ENCODE results near the gene EFNA2. TPM values are rescaled to one million over a fixed set of nuclear protein-coding genes. Genes with fewer than 3 reads are reported as not detected.
A peak's percentile ranks its signal among the peaks of the same experiment; 100 is the strongest.
"Not testable (repeated sequence)": the region's sequence is repeated elsewhere in the genome, so short reads cannot be mapped to it uniquely, and the experiment has no call there.

EFNA2 gene
- total RNA-seq, 1 experiment from 2014 or later = 11.4 TPM

- DNase-seq (ENCODE audit: low spot score) (no peak), ATAC-seq (peak; percentile 34)
- Mint-ChIP-seq H3K27ac (no peak overlapping the region), H3K4me1 (no peaks in the 10 kb centered on the region), H3K9me3 (no peaks in the 10 kb centered on the region), H3K36me3 (no peaks in the 10 kb centered on the region), H3K27me3 (ENCODE audit: low read depth) (no peaks in the 10 kb centered on the region), H3K4me3 (no peak overlapping the region)
- TF ChIP-seq, protein P1, sequence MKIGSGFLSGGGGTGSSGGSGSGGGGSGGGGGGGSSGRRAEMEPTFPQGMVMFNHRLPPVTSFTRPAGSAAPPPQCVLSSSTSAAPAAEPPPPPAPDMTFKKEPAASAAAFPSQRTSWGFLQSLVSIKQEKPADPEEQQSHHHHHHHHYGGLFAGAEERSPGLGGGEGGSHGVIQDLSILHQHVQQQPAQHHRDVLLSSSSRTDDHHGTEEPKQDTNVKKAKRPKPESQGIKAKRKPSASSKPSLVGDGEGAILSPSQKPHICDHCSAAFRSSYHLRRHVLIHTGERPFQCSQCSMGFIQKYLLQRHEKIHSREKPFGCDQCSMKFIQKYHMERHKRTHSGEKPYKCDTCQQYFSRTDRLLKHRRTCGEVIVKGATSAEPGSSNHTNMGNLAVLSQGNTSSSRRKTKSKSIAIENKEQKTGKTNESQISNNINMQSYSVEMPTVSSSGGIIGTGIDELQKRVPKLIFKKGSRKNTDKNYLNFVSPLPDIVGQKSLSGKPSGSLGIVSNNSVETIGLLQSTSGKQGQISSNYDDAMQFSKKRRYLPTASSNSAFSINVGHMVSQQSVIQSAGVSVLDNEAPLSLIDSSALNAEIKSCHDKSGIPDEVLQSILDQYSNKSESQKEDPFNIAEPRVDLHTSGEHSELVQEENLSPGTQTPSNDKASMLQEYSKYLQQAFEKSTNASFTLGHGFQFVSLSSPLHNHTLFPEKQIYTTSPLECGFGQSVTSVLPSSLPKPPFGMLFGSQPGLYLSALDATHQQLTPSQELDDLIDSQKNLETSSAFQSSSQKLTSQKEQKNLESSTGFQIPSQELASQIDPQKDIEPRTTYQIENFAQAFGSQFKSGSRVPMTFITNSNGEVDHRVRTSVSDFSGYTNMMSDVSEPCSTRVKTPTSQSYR (CRISPR knock-in tag; IDR thresholded peaks at IDR 0.05) = no peak
- no peak for TF ChIP-seq MXD4 (CRISPR knock-in tag; IDR thresholded peaks at IDR 0.05; ENCODE audit: borderline replicate concordance)
- TF ChIP-seq, protein P2, sequence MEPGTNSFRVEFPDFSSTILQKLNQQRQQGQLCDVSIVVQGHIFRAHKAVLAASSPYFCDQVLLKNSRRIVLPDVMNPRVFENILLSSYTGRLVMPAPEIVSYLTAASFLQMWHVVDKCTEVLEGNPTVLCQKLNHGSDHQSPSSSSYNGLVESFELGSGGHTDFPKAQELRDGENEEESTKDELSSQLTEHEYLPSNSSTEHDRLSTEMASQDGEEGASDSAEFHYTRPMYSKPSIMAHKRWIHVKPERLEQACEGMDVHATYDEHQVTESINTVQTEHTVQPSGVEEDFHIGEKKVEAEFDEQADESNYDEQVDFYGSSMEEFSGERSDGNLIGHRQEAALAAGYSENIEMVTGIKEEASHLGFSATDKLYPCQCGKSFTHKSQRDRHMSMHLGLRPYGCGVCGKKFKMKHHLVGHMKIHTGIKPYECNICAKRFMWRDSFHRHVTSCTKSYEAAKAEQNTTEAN (CRISPR knock-in tag; IDR thresholded peaks at IDR 0.05) = no peak
- TF ChIP-seq ZNF416 (CRISPR knock-in tag; IDR thresholded peaks at IDR 0.05) = no peak
- no peak for TF ChIP-seq TP53 (CRISPR knock-in tag; IDR thresholded peaks at IDR 0.05)
- TF ChIP-seq, protein P3, sequence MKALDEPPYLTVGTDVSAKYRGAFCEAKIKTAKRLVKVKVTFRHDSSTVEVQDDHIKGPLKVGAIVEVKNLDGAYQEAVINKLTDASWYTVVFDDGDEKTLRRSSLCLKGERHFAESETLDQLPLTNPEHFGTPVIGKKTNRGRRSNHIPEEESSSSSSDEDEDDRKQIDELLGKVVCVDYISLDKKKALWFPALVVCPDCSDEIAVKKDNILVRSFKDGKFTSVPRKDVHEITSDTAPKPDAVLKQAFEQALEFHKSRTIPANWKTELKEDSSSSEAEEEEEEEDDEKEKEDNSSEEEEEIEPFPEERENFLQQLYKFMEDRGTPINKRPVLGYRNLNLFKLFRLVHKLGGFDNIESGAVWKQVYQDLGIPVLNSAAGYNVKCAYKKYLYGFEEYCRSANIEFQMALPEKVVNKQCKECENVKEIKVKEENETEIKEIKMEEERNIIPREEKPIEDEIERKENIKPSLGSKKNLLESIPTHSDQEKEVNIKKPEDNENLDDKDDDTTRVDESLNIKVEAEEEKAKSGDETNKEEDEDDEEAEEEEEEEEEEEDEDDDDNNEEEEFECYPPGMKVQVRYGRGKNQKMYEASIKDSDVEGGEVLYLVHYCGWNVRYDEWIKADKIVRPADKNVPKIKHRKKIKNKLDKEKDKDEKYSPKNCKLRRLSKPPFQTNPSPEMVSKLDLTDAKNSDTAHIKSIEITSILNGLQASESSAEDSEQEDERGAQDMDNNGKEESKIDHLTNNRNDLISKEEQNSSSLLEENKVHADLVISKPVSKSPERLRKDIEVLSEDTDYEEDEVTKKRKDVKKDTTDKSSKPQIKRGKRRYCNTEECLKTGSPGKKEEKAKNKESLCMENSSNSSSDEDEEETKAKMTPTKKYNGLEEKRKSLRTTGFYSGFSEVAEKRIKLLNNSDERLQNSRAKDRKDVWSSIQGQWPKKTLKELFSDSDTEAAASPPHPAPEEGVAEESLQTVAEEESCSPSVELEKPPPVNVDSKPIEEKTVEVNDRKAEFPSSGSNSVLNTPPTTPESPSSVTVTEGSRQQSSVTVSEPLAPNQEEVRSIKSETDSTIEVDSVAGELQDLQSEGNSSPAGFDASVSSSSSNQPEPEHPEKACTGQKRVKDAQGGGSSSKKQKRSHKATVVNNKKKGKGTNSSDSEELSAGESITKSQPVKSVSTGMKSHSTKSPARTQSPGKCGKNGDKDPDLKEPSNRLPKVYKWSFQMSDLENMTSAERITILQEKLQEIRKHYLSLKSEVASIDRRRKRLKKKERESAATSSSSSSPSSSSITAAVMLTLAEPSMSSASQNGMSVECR (CRISPR knock-in tag; IDR thresholded peaks at IDR 0.05; ENCODE audit: borderline replicate concordance) = no peak
- TF ChIP-seq, protein P4, sequence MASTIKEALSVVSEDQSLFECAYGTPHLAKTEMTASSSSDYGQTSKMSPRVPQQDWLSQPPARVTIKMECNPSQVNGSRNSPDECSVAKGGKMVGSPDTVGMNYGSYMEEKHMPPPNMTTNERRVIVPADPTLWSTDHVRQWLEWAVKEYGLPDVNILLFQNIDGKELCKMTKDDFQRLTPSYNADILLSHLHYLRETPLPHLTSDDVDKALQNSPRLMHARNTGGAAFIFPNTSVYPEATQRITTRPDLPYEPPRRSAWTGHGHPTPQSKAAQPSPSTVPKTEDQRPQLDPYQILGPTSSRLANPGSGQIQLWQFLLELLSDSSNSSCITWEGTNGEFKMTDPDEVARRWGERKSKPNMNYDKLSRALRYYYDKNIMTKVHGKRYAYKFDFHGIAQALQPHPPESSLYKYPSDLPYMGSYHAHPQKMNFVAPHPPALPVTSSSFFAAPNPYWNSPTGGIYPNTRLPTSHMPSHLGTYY (CRISPR knock-in tag; IDR thresholded peaks at IDR 0.05) = no peak
- TF ChIP-seq ZNF396 (CRISPR knock-in tag; IDR thresholded peaks at IDR 0.05; ENCODE audit: borderline replicate concordance) = no peak
- TF ChIP-seq, protein P5, sequence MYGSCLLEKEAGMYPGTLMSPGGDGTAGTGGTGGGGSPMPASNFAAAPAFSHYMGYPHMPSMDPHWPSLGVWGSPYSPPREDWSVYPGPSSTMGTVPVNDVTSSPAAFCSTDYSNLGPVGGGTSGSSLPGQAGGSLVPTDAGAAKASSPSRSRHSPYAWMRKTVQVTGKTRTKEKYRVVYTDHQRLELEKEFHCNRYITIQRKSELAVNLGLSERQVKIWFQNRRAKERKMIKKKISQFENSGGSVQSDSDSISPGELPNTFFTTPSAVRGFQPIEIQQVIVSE (CRISPR knock-in tag; IDR thresholded peaks at IDR 0.05; ENCODE audit: borderline replicate concordance) = no peak
- no peak for TF ChIP-seq AFF4 (CRISPR knock-in tag; IDR thresholded peaks at IDR 0.05; ENCODE audit: borderline replicate concordance)
- TF ChIP-seq JUN (CRISPR knock-in tag; IDR thresholded peaks at IDR 0.05) = no peak
- TF ChIP-seq, protein P6, sequence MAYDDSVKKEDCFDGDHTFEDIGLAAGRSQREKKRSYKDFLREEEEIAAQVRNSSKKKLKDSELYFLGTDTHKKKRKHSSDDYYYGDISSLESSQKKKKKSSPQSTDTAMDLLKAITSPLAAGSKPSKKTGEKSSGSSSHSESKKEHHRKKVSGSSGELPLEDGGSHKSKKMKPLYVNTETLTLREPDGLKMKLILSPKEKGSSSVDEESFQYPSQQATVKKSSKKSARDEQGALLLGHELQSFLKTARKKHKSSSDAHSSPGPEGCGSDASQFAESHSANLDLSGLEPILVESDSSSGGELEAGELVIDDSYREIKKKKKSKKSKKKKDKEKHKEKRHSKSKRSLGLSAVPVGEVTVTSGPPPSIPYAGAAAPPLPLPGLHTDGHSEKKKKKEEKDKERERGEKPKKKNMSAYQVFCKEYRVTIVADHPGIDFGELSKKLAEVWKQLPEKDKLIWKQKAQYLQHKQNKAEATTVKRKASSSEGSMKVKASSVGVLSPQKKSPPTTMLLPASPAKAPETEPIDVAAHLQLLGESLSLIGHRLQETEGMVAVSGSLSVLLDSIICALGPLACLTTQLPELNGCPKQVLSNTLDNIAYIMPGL (CRISPR knock-in tag; IDR thresholded peaks at IDR 0.05) = no peak
- no peak for TF ChIP-seq RORB (CRISPR knock-in tag; IDR thresholded peaks at IDR 0.05)
- no peak for TF ChIP-seq NFYB (CRISPR knock-in tag; conservative IDR thresholded peaks at IDR 0.05; ENCODE audit: low read depth)
- TF ChIP-seq ZNF263 (CRISPR knock-in tag; IDR thresholded peaks at IDR 0.05; ENCODE audit: low read depth) = no peak
- ChIA-PET CTCF (interaction anchor here (0.7 to 1.2 kb wide), 3 partner anchors 8 to 60 kb away, joined by 4 to 6 read pairs (median 5); no protein-coding TSS in a partner anchor), POLR2A (no interaction called here)
These were observed 18.7 kb downstream of the EFNA2 start for GRCh38 chr19:1304197-1304924.

- POLR2A ChIA-PET; H3K27me3 Mint-ChIP-seq (ENCODE audit: low read depth); H3K27ac Mint-ChIP-seq; H3K9me3 Mint-ChIP-seq; H3K4me1 Mint-ChIP-seq; H3K36me3 Mint-ChIP-seq; ATAC-seq; H3K4me3 Mint-ChIP-seq; CTCF ChIA-PET; DNase-seq (ENCODE audit: low spot score): not testable (repeated sequence)
These were observed 19.7 kb downstream of the EFNA2 start for GRCh38 chr19:1305354-1305753.

Measured in WTC11 (cell line).